GM12878 (cell line): ENCODE measurements around the gene TCERG1L. TPM values are rescaled to one million over a fixed set of nuclear protein-coding genes. Genes with fewer than 3 reads are reported as not detected.

Experiments used
- ATAC-seq: fragments of 200-7000 bp; cut with Tn5 transposase; 3 replicates; pipeline ENCODE4 v1.9.1; 2020; ENCODE audit warnings: mild to moderate bottlenecking, moderate library complexity
- BruUV-seq: library from RNA; stranded (reverse); fragments of 400-500 nt; replicated peaks from 2 replicates; lab custom pipeline; 2021; lab: Mats Ljungman, UMichigan
- CTCF ChIA-PET: fragments of 300-600 bp; sonication (Branson Sonifier 250); formaldehyde crosslinking; extraction: SDS; loops from one replicate; lab custom pipeline; 2021; ENCODE audit warnings: inconsistent platforms; lab: Yijun Ruan, JAX
- POLR2A ChIA-PET: fragments of 350-600 bp; formaldehyde crosslinking; extraction: SDS; loops from one replicate; lab custom pipeline; 2021; ENCODE audit warnings: inconsistent platforms; lab: Charles Lee
- RAD21 ChIA-PET: fragments of 300-600 bp; sonication (Branson Sonifier 250); formaldehyde crosslinking; loops from one replicate; lab custom pipeline; 2023; ENCODE audit warnings: antibody characterized with exemption; ENCODE audit not compliant: unreplicated experiment; lab: Charles Lee
- SMC1A ChIA-PET: fragments of 300-600 bp; sonication (Branson Sonifier 250); formaldehyde crosslinking; loops from one replicate; lab custom pipeline; 2023; ENCODE audit not compliant: unreplicated experiment, uncharacterized antibody; lab: Charles Lee
- DNase-seq: peaks from one replicate; pipeline ENCODE4 v3.0.0-alpha.2; 2011; ENCODE audit warnings: low read depth, low spot score
- FAIRE-seq: peaks from 3 replicates; lab custom pipeline; 2011; peaks lifted over from hg19 to GRCh38; lab: Jason Lieb, UNC
- H2AFZ ChIP-seq: 2 replicates; pipeline ENCODE4 v1.6.0; 2011; ENCODE audit warnings: low read depth, low read length, control low read depth; ENCODE audit not compliant: control insufficient read depth
- H3K27ac ChIP-seq: 2 replicates; pipeline ENCODE4 v1.5.1; 2011; ENCODE audit warnings: control low read depth; ENCODE audit not compliant: control insufficient read depth, insufficient read depth
- H3K27me3 ChIP-seq, 2 experiments: replicated peaks in 1 of 2; 2 replicates each; pipeline versions ENCODE4 v1.6.0 to v1.6.1; 2011; ENCODE audit warnings: low read length in 1 of 2; ENCODE audit not compliant: control insufficient read depth in 2 of 2, insufficient read depth in 2 of 2
- H3K36me3 ChIP-seq, 2 experiments: 2 replicates each; pipeline ENCODE4 v1.5.1; 2011; ENCODE audit warnings: low read length in 1 of 2; ENCODE audit not compliant: control insufficient read depth in 2 of 2, insufficient read depth in 2 of 2
- H3K4me1 ChIP-seq: 2 replicates; pipeline ENCODE4 v1.6.1; 2011; ENCODE audit warnings: mild to moderate bottlenecking, low read length, moderate library complexity, mixed read lengths; ENCODE audit not compliant: control insufficient read depth, insufficient read depth
- H3K4me2 ChIP-seq: 2 replicates; pipeline ENCODE4 v1.6.0; 2011; ENCODE audit warnings: control low read depth; ENCODE audit not compliant: control insufficient read depth, insufficient read depth
- H3K4me3 ChIP-seq: fragments of 200-600 bp; sonication (generic); 2 replicates; pipeline ENCODE4 v1.5.1; 2016
- H3K79me2 ChIP-seq: 2 replicates; pipeline ENCODE4 v1.6.0; 2011; ENCODE audit warnings: low read length; ENCODE audit not compliant: control insufficient read depth, insufficient read depth
- H3K9ac ChIP-seq: 2 replicates; pipeline ENCODE4 v1.8.0; 2011; ENCODE audit warnings: low read length, control low read depth, mixed read lengths; ENCODE audit not compliant: control insufficient read depth, insufficient read depth
- H3K9me3 ChIP-seq: replicated peaks from 3 replicates; pipeline ENCODE4 v1.5.1; 2011; ENCODE audit warnings: mild to moderate bottlenecking, low read length; ENCODE audit not compliant: control insufficient read depth, insufficient read depth
- H4K20me1 ChIP-seq: 2 replicates; pipeline ENCODE4 v1.6.0; 2011; ENCODE audit not compliant: control insufficient read depth, insufficient read depth
- ATF7 ChIP-seq: fragments of 450-650 bp; IDR thresholded peaks from 2 replicates; pipeline ENCODE4 v1.6.1; 2016; ENCODE audit warnings: low read depth, mild to moderate bottlenecking
- CBX3 ChIP-seq: fragments of 200-600 bp; sonication (generic); IDR thresholded peaks from 2 replicates; pipeline ENCODE4 v1.6.1; 2016; ENCODE audit warnings: low read depth, borderline replicate concordance
- EGR1 ChIP-seq, 2 experiments: IDR thresholded peaks; 1 replicate in 1 of 2; 2 replicates in 1 of 2; pipeline ENCODE4 v1.6.1; 2011 to 2012; ENCODE audit warnings: low read depth in 2 of 2, low read length in 2 of 2, borderline replicate concordance in 1 of 2, mild to moderate bottlenecking in 1 of 2, moderate library complexity in 1 of 2
- ETV6 ChIP-seq, 2 experiments: fragments of 450-650 bp in 1 of 2; IDR thresholded peaks in 1 of 2; conservative IDR thresholded peaks in 1 of 2; 2 replicates each; pipeline ENCODE4 v1.6.1; 2014; ENCODE audit warnings: antibody characterized with exemption in 1 of 2, borderline replicate concordance in 1 of 2, low read depth in 1 of 2, mild to moderate bottlenecking in 1 of 2, moderate library complexity in 1 of 2
- FOXM1 ChIP-seq: IDR thresholded peaks from 2 replicates; pipeline ENCODE4 v1.6.1; 2012; ENCODE audit warnings: low read depth, mild to moderate bottlenecking, inconsistent platforms, low read length, moderate library complexity
- IRF4 ChIP-seq: IDR thresholded peaks from 2 replicates; pipeline ENCODE4 v1.6.1; 2011; ENCODE audit warnings: low read depth, low read length
- JUND ChIP-seq: IDR thresholded peaks from 2 replicates; pipeline ENCODE4 v1.6.1; 2012; ENCODE audit warnings: low read depth, mild to moderate bottlenecking, low read length, improper control_type of control experiment, moderate library complexity
- MYC ChIP-seq: IDR thresholded peaks from 2 replicates; pipeline ENCODE4 v1.6.1; 2011; ENCODE audit warnings: mild to moderate bottlenecking, low read length, moderate library complexity, inconsistent platforms; ENCODE audit not compliant: insufficient read depth, insufficient replicate concordance, insufficient read length, severe bottlenecking
- NRF1 ChIP-seq: conservative IDR thresholded peaks from 2 replicates; pipeline ENCODE4 v1.6.1; 2011; ENCODE audit warnings: mild to moderate bottlenecking, low read depth, low read length, improper control_type of control experiment
- RB1 ChIP-seq: fragments of 450-650 bp; formaldehyde crosslinking; IDR thresholded peaks from 2 replicates; pipeline ENCODE4 v1.6.1; 2017; ENCODE audit warnings: mild to moderate bottlenecking, borderline replicate concordance
- SREBF1 ChIP-seq: IDR thresholded peaks from 2 replicates; pipeline ENCODE4 v1.6.1; 2012; ENCODE audit warnings: mild to moderate bottlenecking, low read length
- TARDBP ChIP-seq: IDR thresholded peaks from 2 replicates; pipeline ENCODE4 v1.6.1; 2016; ENCODE audit warnings: borderline replicate concordance
- TBL1XR1 ChIP-seq: IDR thresholded peaks from 2 replicates; pipeline ENCODE4 v1.6.1; 2012; ENCODE audit warnings: low read depth, low read length, improper control_type of control experiment
- TCF12 ChIP-seq: IDR thresholded peaks from 2 replicates; pipeline ENCODE4 v1.6.1; 2011; ENCODE audit warnings: low read depth, mild to moderate bottlenecking, low read length
- WRNIP1 ChIP-seq: IDR thresholded peaks from 2 replicates; pipeline ENCODE4 v1.6.1; 2011; ENCODE audit warnings: low read depth, low read length, improper control_type of control experiment, borderline replicate concordance
- ZNF24 ChIP-seq: fragments of 450-650 bp; IDR thresholded peaks from 2 replicates; pipeline ENCODE4 v1.6.1; 2017; ENCODE audit warnings: antibody characterized with exemption, mild to moderate bottlenecking
- ZNF622 ChIP-seq: fragments of 450-650 bp; IDR thresholded peaks from 2 replicates; pipeline ENCODE4 v1.6.1; 2017; ENCODE audit warnings: mild to moderate bottlenecking, inconsistent platforms
- ZSCAN29 ChIP-seq: fragments of 450-650 bp; IDR thresholded peaks from 2 replicates; pipeline ENCODE4 v1.6.1; 2017; ENCODE audit warnings: mild to moderate bottlenecking, moderate library complexity
- ZZZ3 ChIP-seq: IDR thresholded peaks from 2 replicates; pipeline ENCODE4 v1.6.1; 2011; ENCODE audit warnings: low read depth; ENCODE audit not compliant: control insufficient read depth, insufficient read length
- WGBS: methylation state at CpG from one replicate; pipeline ENCODE4 v1.1.6; 2016; ENCODE audit warnings: low lambda C conversion rate; ENCODE audit not compliant: insufficient replicate concordance, insufficient coverage; ENCODE audit errors: missing lambda C conversion rate; 5-methylcytosine and 5-hydroxymethylcytosine counted together
- in situ Hi-C: fragments of 300-500 bp; cut with MboI; formaldehyde crosslinking; loops from 9 replicates; pipeline ENCODE4 v1.14.3; 2018; ENCODE audit warnings: mixed read lengths
- intact Hi-C: fragments of 100-400 bp; cut with micrococcal nuclease; formaldehyde crosslinking; loops from one replicate; pipeline ENCODE4 v1.14.2; 2022; ENCODE audit not compliant: unreplicated experiment
- polyA plus RNA-seq, 11 experiments: library from polyadenylated mRNA; depleted of rRNA in 4 of 11; unstranded in 6 of 11; stranded (reverse) in 5 of 11; fragments of >200 nt; fragmentation: Nextera tagmentation in 4 of 11; fragmentation: Illumina TruSeq in 1 of 11; extraction: Ambion mirVana in 4 of 11; extraction: Trizol in 1 of 11; gene quantifications; 1 replicate in 1 of 11; 2 replicates in 10 of 11; pipeline versions ENCODE4 v1.2.1 to v1.2.3, GENCODE V29; 2011 to 2016; ENCODE audit warnings: inconsistent platforms in 2 of 11, missing spikeins in 2 of 11, low read depth in 1 of 11
- total RNA-seq, 4 experiments: library from RNA; depleted of rRNA in 3 of 4; stranded (reverse); fragments of >200 nt in 3 of 4; fragmentation: Illumina TruSeq in 1 of 4; extraction: Trizol in 1 of 4; gene quantifications; 2 replicates each; pipeline versions ENCODE4 v1.2.1 to v1.2.3, GENCODE V29; 2013 to 2021

The TCERG1L gene
- total and polyA plus RNA-seq, 10 of the 15 experiments (the other 5 are each of a cell fraction or from before 2014, with no cell fraction given) = not detected

GRCh38 chr10:131212763-131213325 is 98.7 kb downstream of the TCERG1L start:
- Histone ChIP-seq H3K9me3 (no peaks in the 10 kb centered on the region; the same call in 2 of the 3 replicates), H3K9ac (no peak overlapping the region), H3K4me3 (no peak overlapping the region)
- TF ChIP-seq MYC = no peak
- TF ChIP-seq CBX3 = no peak
- no peak for TF ChIP-seq SREBF1
- TF ChIP-seq WRNIP1 = no peak
- TF ChIP-seq TARDBP = no peak
- TF ChIP-seq JUND = no peak
- TF ChIP-seq NRF1 = no peak
- no peak for TF ChIP-seq ZNF622
- TF ChIP-seq ATF7 = no peak
- no peak for TF ChIP-seq ZZZ3
- TF ChIP-seq ETV6 (conservative IDR thresholded peaks at IDR 0.05 in 1 of 2, IDR thresholded peaks at IDR 0.05 in 1 of 2; ENCODE audit: borderline replicate concordance in 1 of 2, low read depth in 1 of 2) = no peak
- TF ChIP-seq EGR1 (IDR thresholded peaks at IDR 0.05; ENCODE audit: borderline replicate concordance in 1 of 2, low read depth in 2 of 2, low read length in 2 of 2) = no peak
- no peak for TF ChIP-seq TBL1XR1
- no peak for TF ChIP-seq ZSCAN29
- TF ChIP-seq IRF4 = no peak
- TF ChIP-seq RB1 = no peak
- no peak for TF ChIP-seq FOXM1
- no peak for TF ChIP-seq ZNF24
- no peak for TF ChIP-seq TCF12
- TF ChIP-seq, all 136 proteins: peak for 0
- RAD21 ChIA-PET = no interaction called here
- CTCF ChIA-PET = no interaction called here
- H3K4me2 ChIP-seq = no peak overlapping the region
- intact Hi-C loops (no loop called here), in situ Hi-C loops (no loop called here)
- SMC1A ChIA-PET = no interaction called here
- no TSS peak for BruUV-seq
- H2AFZ ChIP-seq = no peak overlapping the region
- H4K20me1 ChIP-seq = no peaks in the 10 kb centered on the region
- H3K36me3 ChIP-seq = no peaks in the 10 kb centered on the region
- H3K27ac ChIP-seq = no peak overlapping the region
- POLR2A ChIA-PET = no interaction called here
- 20% methylated on average over 5 of the region's 5 CpGs for WGBS
- no peak for ATAC-seq
- no peaks in the 10 kb centered on the region for H3K79me2 ChIP-seq
- H3K27me3 ChIP-seq = no peaks in the 10 kb centered on the region; a peak in 1 of 4 replicates
- no peaks in the 10 kb centered on the region for H3K4me1 ChIP-seq
- DNase-seq = no peak
- no peak for FAIRE-seq
